ENCODE data around the gene KBTBD8.

The KBTBD8 gene

GRCh38 chr3:67000009-67000408 is 1.9 kb downstream of the KBTBD8 start:
- DNase-seq, result no peak

- DNase-seq, result no peak
Measured at GRCh38 chr3:67001086-67001861, 3.2 kb downstream of the KBTBD8 start.

- no peak for DNase-seq
Measured at GRCh38 chr3:67005974-67006373, 7.9 kb downstream of the KBTBD8 start.

- no peak for DNase-seq
Measured at GRCh38 chr3:67006460-67006859, 8.4 kb downstream of the KBTBD8 start.

- no peak for DNase-seq
Measured at GRCh38 chr3:67008388-67008787, 10.3 kb downstream of the KBTBD8 start.

GRCh38 chr3:67009716-67010115 is 11.6 kb downstream of the KBTBD8 start:
- no peak for DNase-seq

- no peak for DNase-seq
Measured at GRCh38 chr3:67011414-67012131, 13.5 kb downstream of the KBTBD8 start.

GRCh38 chr3:67012564-67012963 is 14.5 kb downstream of the KBTBD8 start:
- no peak for DNase-seq

GRCh38 chr3:67015702-67016484 is 17.8 kb downstream of the KBTBD8 start:
- DNase-seq, result no peak

GRCh38 chr3:67016522-67017080 is 18.5 kb downstream of the KBTBD8 start:
- DNase-seq, result no peak

GRCh38 chr3:67017211-67017610 is 19.1 kb downstream of the KBTBD8 start:
- no peak for DNase-seq

GRCh38 chr3:67018105-67018788 is 20.1 kb downstream of the KBTBD8 start:
- DNase-seq, result no peak

GRCh38 chr3:67018789-67019526 is 20.9 kb downstream of the KBTBD8 start:
- no peak for DNase-seq

GRCh38 chr3:67028001-67028784 is 30.1 kb downstream of the KBTBD8 start:
- no peak for DNase-seq

GRCh38 chr3:67030785-67031740 is 33.0 kb downstream of the KBTBD8 start:
- DNase-seq, result no peak

- DNase-seq, result no peak
Measured at GRCh38 chr3:67031986-67032385, 33.9 kb downstream of the KBTBD8 start.

- DNase-seq, result no peak
Measured at GRCh38 chr3:67033079-67033478, 35.0 kb downstream of the KBTBD8 start.

- no peak for DNase-seq
Measured at GRCh38 chr3:67034371-67034770, 36.3 kb downstream of the KBTBD8 start.

- no peak for DNase-seq
Measured at GRCh38 chr3:67037615-67038014, 39.5 kb downstream of the KBTBD8 start.

GRCh38 chr3:67044295-67044694 is 46.2 kb downstream of the KBTBD8 start:
- DNase-seq, result no peak
